WTC11 (cell line): Measurements from ENCODE around the gene CD5L. TPM values are rescaled to one million over a fixed set of nuclear protein-coding genes. Genes with fewer than 3 reads are reported as not detected.

Experiments
- ATAC-seq: fragments of 200-7000 bp; cut with Tn5 transposase; 2 replicates; pipeline ENCODE4 v1.10.0; 2021; ENCODE audit warnings: mild to moderate bottlenecking, moderate library complexity
- CTCF ChIA-PET: fragments of 300-600 bp; sonication (Branson Sonifier 250); formaldehyde crosslinking; loops from one replicate; lab custom pipeline; 2021; ENCODE audit warnings: antibody characterized with exemption; lab: Charles Lee
- POLR2A ChIA-PET: fragments of 350-600 bp; sonication (Branson Sonifier 250); formaldehyde crosslinking; loops from one replicate; lab custom pipeline; 2021; ENCODE audit warnings: antibody characterized with exemption; lab: Charles Lee
- DNase-seq: peaks from one replicate; pipeline ENCODE4 v3.0.0; 2021; ENCODE audit warnings: low spot score
- H3K27ac Mint-ChIP-seq: 2 replicates; pipeline ENCODE4 v1.8.0; 2021; ENCODE audit warnings: mixed read lengths
- H3K27me3 Mint-ChIP-seq: 2 replicates; pipeline ENCODE4 v1.8.0; 2021; ENCODE audit warnings: low read depth, mild to moderate bottlenecking, moderate library complexity, mixed read lengths
- H3K36me3 Mint-ChIP-seq: 2 replicates; pipeline ENCODE4 v1.8.0; 2021; ENCODE audit warnings: mixed read lengths
- H3K4me1 Mint-ChIP-seq: 2 replicates; pipeline ENCODE4 v1.8.0; 2022; ENCODE audit warnings: mixed read lengths
- H3K4me3 Mint-ChIP-seq: 2 replicates; pipeline ENCODE4 v1.8.0; 2021; ENCODE audit warnings: mild to moderate bottlenecking, moderate library complexity, mixed read lengths
- H3K9me3 Mint-ChIP-seq: 2 replicates; pipeline ENCODE4 v1.8.0; 2021; ENCODE audit warnings: mixed read lengths
- ATF1 ChIP-seq: sonication (generic); formaldehyde crosslinking; IDR thresholded peaks from 2 replicates; pipeline ENCODE4 v1.8.1; 2023; ENCODE audit warnings: mild to moderate bottlenecking, moderate library complexity, missing genetic modification reagents
- E2F1 ChIP-seq: sonication (generic); formaldehyde crosslinking; IDR thresholded peaks from 2 replicates; pipeline ENCODE4 v1.8.0; 2022; ENCODE audit warnings: mild to moderate bottlenecking, missing genetic modification reagents
- EMX1 ChIP-seq: fragments of 250-450 bp; sonication (Bioruptor Pico); IDR thresholded peaks from 2 replicates; pipeline ENCODE4 v1.8.0; 2021; ENCODE audit warnings: mild to moderate bottlenecking
- ERG ChIP-seq: fragments of 250-450 bp; sonication (Bioruptor Pico); IDR thresholded peaks from 2 replicates; pipeline ENCODE4 v1.8.0; 2021; ENCODE audit warnings: mild to moderate bottlenecking
- FOXJ3 ChIP-seq: sonication (generic); formaldehyde crosslinking; IDR thresholded peaks from 2 replicates; pipeline ENCODE4 v1.9.0; 2021; ENCODE audit warnings: missing genetic modification reagents, mild to moderate bottlenecking, borderline replicate concordance
- FOXP1 ChIP-seq: sonication (generic); formaldehyde crosslinking; IDR thresholded peaks from 2 replicates; pipeline ENCODE4 v1.8.0; 2022; ENCODE audit warnings: missing genetic modification reagents, mild to moderate bottlenecking, moderate library complexity, borderline replicate concordance
- KAT7 ChIP-seq: sonication (generic); formaldehyde crosslinking; IDR thresholded peaks from 2 replicates; pipeline ENCODE4 v1.8.1; 2023; ENCODE audit warnings: missing genetic modification reagents, mild to moderate bottlenecking, borderline replicate concordance
- MLX ChIP-seq: sonication (generic); formaldehyde crosslinking; IDR thresholded peaks from 2 replicates; pipeline ENCODE4 v1.8.1; 2023; ENCODE audit warnings: mild to moderate bottlenecking, missing genetic modification reagents, moderate library complexity
- MXD4 ChIP-seq: fragments of 250-450 bp; sonication (Bioruptor Pico); IDR thresholded peaks from 2 replicates; pipeline ENCODE4 v1.8.0; 2021; ENCODE audit warnings: mild to moderate bottlenecking, moderate library complexity, borderline replicate concordance
- NFE2L1 ChIP-seq: sonication (generic); formaldehyde crosslinking; IDR thresholded peaks from 2 replicates; pipeline ENCODE4 v1.8.1; 2023; ENCODE audit warnings: missing genetic modification reagents
- PREB ChIP-seq: sonication (generic); formaldehyde crosslinking; IDR thresholded peaks from 2 replicates; pipeline ENCODE4 v1.8.1; 2022; ENCODE audit warnings: mild to moderate bottlenecking, missing genetic modification reagents, moderate library complexity, borderline replicate concordance
- SMAD4 ChIP-seq: sonication (generic); formaldehyde crosslinking; IDR thresholded peaks from 2 replicates; pipeline ENCODE4 v1.8.0; 2022; ENCODE audit warnings: mild to moderate bottlenecking, missing genetic modification reagents
- TCF7 ChIP-seq: sonication (generic); formaldehyde crosslinking; IDR thresholded peaks from 2 replicates; pipeline ENCODE4 v1.8.0; 2022; ENCODE audit warnings: mild to moderate bottlenecking, low read depth, missing genetic modification reagents, moderate library complexity
- ZNF219 ChIP-seq: sonication (generic); formaldehyde crosslinking; IDR thresholded peaks from 2 replicates; pipeline ENCODE4 v1.8.0; 2023; ENCODE audit warnings: missing genetic modification reagents, mild to moderate bottlenecking, borderline replicate concordance
- ZNF263 ChIP-seq: sonication (generic); formaldehyde crosslinking; IDR thresholded peaks from 2 replicates; pipeline ENCODE4 v1.8.1; 2022; ENCODE audit warnings: low read depth, mild to moderate bottlenecking, moderate library complexity, missing genetic modification reagents
- ZNF317 ChIP-seq: sonication (generic); formaldehyde crosslinking; IDR thresholded peaks from 2 replicates; pipeline ENCODE4 v1.8.1; 2023; ENCODE audit warnings: low read depth, mild to moderate bottlenecking, moderate library complexity, missing genetic modification reagents, borderline replicate concordance
- ZSCAN18 ChIP-seq: fragments of 250-450 bp; sonication (Bioruptor Pico); IDR thresholded peaks from 2 replicates; pipeline ENCODE4 v2.1.2; 2022; ENCODE audit warnings: mild to moderate bottlenecking, moderate library complexity
- total RNA-seq: library from RNA; stranded (reverse); gene quantifications from 3 replicates; pipeline ENCODE4 v1.2.3, GENCODE V29; 2021
- TF ChIP-seq, protein P1 (sequence below): sonication (generic); formaldehyde crosslinking; IDR thresholded peaks from 2 replicates; pipeline ENCODE4 v1.8.1; 2022; ENCODE audit warnings: low read depth, missing genetic modification reagents, borderline replicate concordance
- TF ChIP-seq, protein P2 (sequence below): fragments of 250-450 bp; sonication (Bioruptor Pico); conservative IDR thresholded peaks from 2 replicates; pipeline ENCODE4 v1.9.0; 2021; ENCODE audit warnings: mild to moderate bottlenecking
- TF ChIP-seq, protein P3 (sequence below): fragments of 250-450 bp; sonication (Bioruptor Pico); IDR thresholded peaks from 2 replicates; pipeline ENCODE4 v1.9.0; 2021; ENCODE audit warnings: moderate library complexity, mild to moderate bottlenecking, inconsistent platforms, borderline replicate concordance

CD5L gene
- total RNA-seq, 1 experiment from 2014 or later = not detected

- Mint-ChIP-seq H3K4me1 (no peaks in the 10 kb centered on the region), H3K9me3 (no peaks in the 10 kb centered on the region), H3K4me3 (no peak overlapping the region), H3K27me3 (no peaks in the 10 kb centered on the region; the same call in 1 of the 2 replicates), H3K27ac (no peak overlapping the region), H3K36me3 (no peaks in the 10 kb centered on the region)
- no peak for ATAC-seq
- POLR2A ChIA-PET = no interaction called here
- no peak for DNase-seq
- TF ChIP-seq KAT7 (CRISPR knock-in tag) (no peak), TCF7 (CRISPR knock-in tag) (no peak), MLX (CRISPR knock-in tag) (no peak)
- TF ChIP-seq, protein P1, sequence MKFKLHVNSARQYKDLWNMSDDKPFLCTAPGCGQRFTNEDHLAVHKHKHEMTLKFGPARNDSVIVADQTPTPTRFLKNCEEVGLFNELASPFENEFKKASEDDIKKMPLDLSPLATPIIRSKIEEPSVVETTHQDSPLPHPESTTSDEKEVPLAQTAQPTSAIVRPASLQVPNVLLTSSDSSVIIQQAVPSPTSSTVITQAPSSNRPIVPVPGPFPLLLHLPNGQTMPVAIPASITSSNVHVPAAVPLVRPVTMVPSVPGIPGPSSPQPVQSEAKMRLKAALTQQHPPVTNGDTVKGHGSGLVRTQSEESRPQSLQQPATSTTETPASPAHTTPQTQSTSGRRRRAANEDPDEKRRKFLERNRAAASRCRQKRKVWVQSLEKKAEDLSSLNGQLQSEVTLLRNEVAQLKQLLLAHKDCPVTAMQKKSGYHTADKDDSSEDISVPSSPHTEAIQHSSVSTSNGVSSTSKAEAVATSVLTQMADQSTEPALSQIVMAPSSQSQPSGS = no peak
- TF ChIP-seq, protein P2, sequence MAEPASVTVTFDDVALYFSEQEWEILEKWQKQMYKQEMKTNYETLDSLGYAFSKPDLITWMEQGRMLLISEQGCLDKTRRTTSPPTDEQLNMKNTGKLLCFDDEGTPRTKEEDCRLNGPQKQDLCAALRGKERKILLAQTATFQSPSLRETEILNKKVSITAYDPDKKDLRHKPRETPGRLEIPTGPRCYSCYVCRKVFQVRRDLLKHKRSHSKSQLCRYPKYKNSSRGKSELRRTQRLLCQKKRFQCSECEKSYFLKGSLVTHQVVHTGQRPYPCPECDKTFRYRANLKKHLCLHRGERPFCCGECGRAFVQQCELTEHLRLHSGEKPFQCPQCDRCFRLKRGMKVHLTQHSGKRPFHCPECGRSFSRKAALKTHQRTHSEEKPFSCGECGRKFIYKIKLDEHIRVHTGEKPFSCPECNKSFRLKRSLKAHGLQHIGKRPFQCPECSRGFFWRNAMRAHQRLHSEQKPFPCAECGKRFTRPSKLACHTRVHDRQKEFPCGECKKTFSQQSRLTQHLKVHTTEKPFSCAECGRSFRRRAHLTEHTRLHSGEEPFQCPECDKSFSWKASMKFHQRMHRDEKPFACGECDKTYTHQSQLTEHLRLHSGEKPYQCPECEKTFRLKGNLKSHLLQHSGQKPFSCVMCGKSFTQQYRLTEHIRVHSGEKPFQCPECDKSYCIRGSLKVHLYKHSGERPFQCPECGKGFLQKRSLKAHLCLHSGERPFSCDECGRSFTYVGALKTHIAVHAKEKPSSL (CRISPR knock-in tag) = no peak
- CTCF ChIA-PET = interaction anchor here (1.2 kb wide), 1 partner anchor 66 kb away, joined by 6 read pairs; no protein-coding TSS in a partner anchor
Observed at GRCh38 chr1:157882580-157882979, 41.0 kb upstream of the CD5L start.

- no peak overlapping the region for H3K4me3 Mint-ChIP-seq
- ATAC-seq = no peak
- no peak for DNase-seq
- TF ChIP-seq ERG (CRISPR knock-in tag) (no peak), SMAD4 (CRISPR knock-in tag) (no peak), EMX1 (no peak), NFE2L1 (CRISPR knock-in tag) (no peak), ATF1 (CRISPR knock-in tag) (no peak), ZNF219 (CRISPR knock-in tag) (no peak), E2F1 (CRISPR knock-in tag) (no peak), ZNF263 (CRISPR knock-in tag) (no peak), FOXP1 (CRISPR knock-in tag) (no peak), ZSCAN18 (CRISPR knock-in tag) (no peak), MXD4 (CRISPR knock-in tag) (no peak), ZNF317 (no peak), FOXJ3 (no peak), PREB (CRISPR knock-in tag) (no peak)
- TF ChIP-seq, protein P2 (CRISPR knock-in tag) = no peak
- TF ChIP-seq, protein P3, sequence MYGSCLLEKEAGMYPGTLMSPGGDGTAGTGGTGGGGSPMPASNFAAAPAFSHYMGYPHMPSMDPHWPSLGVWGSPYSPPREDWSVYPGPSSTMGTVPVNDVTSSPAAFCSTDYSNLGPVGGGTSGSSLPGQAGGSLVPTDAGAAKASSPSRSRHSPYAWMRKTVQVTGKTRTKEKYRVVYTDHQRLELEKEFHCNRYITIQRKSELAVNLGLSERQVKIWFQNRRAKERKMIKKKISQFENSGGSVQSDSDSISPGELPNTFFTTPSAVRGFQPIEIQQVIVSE (CRISPR knock-in tag) = no peak
- no peaks in the 10 kb centered on the region; the same call in 1 of the 2 replicates for H3K27me3 Mint-ChIP-seq
- H3K4me1 Mint-ChIP-seq = no peaks in the 10 kb centered on the region
- CTCF ChIA-PET = interaction anchor here (1.2 to 1.7 kb wide), 3 partner anchors 68 to 241 kb away, joined by 4 to 17 read pairs (median 6); no protein-coding TSS in a partner anchor
- POLR2A ChIA-PET = no interaction called here
- H3K36me3 Mint-ChIP-seq = no peaks in the 10 kb centered on the region
- H3K9me3 Mint-ChIP-seq = peaks cover 5% of the 10 kb centered on the region; the same call in 1 of the 2 replicates
- H3K27ac Mint-ChIP-seq = no peak overlapping the region
Observed at GRCh38 chr1:157880621-157881020, 39.0 kb upstream of the CD5L start.
